Neural progenitor cell (in vitro differentiated cells): Measurements from ENCODE around the gene RNF217.

ENCODE experiments used
- CTCF ChIP-seq: fragments of 200-600 bp; sonication (generic); IDR thresholded peaks from 2 replicates; pipeline ENCODE4 v1.5.1; 2017; ENCODE audit warnings: antibody characterized with exemption, mild to moderate bottlenecking
- EZH2 ChIP-seq: fragments of 200-600 bp; sonication (generic); IDR thresholded peaks from 2 replicates; pipeline ENCODE4 v1.6.1; 2017; ENCODE audit warnings: antibody characterized with exemption, mild to moderate bottlenecking, moderate library complexity

GRCh38 chr6:125019918-125020317, 57.7 kb downstream of the RNF217 start:
- no peak for TF ChIP-seq EZH2
- TF ChIP-seq CTCF, result no peak
